NCI-H510A (cell line): ENCODE measurements around the gene RILPL2.
"Not testable (repeated sequence)": the region's sequence is repeated elsewhere in the genome, so short reads cannot be mapped to it uniquely, and the experiment has no call there.

Experiments used
- DNase-seq: peaks from one replicate; lab custom pipeline; 2025; lab: John Stamatoyannopoulos, UW

Gene RILPL2

DNA sequence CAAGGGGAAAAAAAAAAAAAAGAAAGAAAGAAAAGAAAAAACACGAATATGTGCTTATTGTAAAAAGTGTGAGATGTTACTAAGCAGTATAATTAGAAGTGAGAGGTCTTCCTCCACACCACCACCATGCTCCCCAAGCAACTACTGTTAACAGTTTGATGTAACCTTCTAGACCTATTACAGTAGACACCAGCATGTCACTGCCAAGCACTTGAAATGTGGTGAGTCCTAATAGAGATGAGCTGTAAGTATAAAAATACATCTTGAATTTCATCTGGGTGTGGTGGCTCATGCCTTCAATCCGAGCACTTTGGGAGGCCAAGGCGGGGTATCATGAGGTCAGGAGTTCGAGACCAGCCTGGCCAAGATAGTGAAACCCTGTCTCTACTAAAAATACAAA is 13.4 kb upstream of the RILPL2 start:
- DNase-seq: no peak

DNA sequence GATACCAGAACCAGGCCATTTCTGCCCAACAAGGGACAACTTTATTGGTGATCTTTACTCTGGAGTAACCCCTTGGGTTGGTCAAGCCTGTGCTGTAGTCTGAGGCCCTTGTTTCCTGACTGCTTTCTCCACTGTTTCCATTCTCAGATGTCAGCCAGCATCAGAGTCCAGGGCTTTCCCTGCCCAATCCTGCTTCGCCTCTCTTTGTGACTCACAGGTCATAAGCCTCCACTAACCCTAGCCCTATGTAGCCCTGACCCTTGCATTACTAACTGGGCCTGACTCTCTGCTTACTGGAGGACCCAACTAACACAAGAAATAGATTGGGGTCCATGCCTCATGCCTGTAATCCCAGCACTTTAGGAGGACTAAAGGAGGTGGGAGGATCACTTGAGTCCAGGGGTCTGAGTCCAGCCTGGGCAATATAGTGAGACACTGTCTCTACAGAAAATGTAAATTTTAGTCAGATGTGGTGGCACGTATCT is 12.8 kb upstream of the RILPL2 start:
- DNase-seq: no peak

DNA sequence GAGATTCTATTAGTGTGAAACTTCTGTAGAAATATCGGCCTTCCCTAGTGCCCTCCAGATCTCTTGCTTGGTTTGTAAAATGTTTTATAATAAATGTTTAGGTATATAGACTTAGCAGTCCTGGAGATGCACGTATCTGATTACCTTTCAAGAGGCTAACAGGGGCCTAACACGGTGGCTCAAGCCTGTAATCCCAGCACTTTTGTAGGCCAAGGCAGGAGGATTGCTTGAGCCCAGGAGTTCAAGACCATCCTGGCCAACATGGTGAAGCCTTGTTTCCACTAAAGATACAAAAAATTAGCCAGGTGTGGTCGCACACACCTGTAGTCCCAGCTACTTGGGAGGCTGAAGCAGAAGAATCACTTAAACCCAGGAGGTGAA is 9.8 kb upstream of the RILPL2 start:
- no peak for DNase-seq

DNA sequence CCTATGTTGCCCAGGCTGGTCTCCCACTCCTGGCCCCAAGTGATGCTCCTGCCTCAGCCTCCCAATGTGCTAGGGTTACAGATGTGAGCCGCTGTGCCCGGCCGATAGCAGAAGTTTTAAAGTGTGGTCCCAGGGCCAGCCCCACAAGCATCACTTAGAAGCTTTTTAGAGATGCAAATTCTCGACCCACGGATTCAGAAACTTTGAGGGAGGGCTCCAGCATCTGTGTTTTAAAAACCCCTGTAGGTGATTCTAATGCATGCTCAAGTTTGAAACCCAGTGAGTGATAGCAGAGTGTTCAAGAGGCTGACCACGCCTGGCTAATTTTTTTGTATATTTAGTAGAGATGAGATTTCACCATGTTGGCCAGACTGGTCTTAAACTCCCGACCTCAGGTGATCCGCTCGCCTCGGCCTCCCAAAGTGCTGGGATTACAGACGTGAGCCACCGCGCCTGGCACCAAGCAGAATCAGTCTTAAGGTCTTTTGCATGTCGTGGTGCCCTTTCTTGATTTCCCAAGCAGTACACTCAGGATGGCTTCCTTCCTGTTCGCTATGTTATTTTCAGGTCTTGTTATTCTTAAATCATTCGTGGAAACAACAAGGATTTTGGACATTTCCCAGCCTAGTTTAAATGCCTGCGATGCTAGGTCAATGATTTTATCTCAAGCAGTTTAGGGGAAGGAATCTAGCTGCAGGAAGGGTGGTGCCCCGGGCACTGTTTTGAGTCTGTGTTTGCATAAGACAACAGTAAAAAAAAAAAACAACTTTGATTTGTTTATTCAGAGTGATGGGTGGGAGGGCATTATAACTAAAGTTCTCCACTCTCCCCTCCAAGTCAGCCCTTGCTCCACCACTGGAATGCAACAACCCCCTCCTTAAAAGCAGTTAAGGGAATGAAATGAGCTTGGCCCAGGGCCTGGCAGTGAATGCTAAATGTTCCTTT is 9.2 kb upstream of the RILPL2 start:
- no peak for DNase-seq

DNA sequence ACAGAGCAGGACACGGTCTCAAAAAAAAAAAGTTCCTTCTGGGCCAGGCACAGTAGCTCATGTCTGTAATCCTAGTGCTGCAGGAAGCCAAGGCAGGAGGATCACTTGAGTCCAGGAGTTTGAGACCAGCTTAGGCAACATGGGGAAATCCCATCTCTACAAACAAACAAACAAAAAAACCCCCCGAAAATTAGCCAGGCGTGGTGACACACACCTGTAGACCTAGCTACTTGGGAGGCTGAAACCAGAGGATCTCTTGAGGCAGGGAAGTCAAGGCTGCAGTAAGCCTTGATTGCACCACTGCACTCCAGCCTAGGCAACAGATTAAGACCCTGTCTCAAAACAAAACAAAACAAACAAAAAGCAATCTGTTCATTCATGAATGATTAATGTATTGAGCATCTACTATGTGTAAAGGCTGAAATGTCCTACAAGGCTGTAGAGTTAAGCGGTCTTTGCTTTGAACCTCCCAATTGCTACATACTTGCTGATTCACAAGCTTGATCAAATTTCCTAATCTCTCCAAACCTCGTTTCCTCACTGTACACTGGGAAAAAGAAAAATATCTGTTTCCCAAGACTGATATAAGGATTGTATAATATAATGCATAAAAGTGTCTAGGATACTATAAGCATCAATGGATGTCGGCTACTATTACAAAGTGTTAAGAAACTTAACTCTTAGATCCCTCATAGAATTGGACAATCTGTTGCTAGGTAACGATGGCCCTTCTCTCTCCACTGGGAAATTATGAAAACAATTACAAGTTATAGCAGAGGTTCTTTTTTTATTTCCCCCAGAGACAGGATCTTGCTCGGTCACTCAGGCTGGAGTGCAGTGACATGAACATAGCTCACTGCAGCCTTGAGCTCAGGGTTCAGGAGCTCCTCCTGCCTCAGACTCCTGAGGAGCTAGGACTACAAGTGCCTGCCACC is 7.9 kb upstream of the RILPL2 start:
- DNase-seq: no peak

DNA sequence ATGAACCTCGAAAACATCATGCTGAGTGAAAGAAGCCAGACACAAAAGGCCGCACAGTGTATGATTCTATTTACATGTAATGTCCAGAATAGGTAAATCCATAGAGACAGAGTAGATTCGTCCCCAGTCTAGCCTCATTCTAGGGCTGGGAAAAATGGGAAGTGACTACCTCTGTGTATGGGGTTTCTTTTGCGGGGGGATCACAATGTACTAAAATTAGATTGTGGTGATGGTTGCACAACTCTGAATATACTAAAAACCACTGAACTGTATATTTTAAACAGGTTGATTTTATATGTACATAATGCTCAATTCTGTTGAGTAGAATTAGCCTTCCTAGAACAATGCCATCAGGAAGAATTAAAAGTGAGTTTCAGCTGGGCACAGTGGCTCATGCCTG is 6.3 kb upstream of the RILPL2 start:
- DNase-seq: no peak

DNA sequence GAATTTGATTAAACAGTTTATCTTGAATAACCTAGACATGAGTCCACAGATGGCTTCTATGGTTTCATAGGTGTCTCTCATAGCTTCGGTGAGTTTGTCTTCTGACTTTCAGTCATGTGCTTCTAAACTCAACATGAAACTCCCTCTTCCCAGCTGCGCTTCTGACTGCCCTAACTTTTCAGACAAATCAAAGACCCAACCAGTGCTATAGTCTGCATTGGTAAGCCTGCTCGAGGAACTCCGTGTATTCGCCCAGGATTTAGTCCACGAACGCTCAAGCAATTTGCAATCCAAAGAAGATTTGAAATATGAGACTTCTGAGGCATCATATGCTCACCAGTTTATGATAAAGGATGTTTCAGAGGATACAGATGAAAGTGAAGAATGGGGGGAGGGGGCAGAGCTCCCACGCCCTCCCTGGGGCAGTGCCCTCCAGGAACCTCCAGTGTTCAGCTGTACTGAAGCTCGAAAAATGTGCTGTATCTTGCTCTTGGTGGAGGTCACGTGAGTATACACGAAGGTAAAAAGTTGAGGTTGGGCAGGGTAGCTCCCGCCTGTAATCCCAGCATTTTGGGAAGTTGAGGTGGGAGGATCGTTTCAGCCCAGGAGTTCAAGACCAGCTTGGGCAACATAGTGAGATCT is 5.2 kb upstream of the RILPL2 start:
- DNase-seq: no peak

DNA sequence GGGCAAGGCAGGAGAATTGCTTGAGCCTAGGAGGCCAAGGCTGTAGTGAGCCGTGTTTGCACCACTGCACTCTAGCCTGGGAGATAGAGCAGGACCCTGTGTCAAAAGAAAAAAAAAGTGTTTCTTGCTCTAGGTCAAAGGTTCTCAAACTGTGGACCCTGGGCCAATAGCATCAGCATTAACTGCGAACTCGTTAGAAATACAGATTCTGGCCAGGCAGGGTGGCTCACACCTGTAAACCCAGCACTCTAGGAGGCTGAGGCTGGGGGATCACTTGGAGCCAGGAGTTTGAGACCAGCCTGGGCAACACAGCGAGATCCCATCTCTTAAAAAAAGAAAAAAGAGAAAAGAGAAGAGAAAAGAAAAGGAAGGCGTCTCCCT is 858 bp downstream of the RILPL2 start:
- no peak for DNase-seq

DNA sequence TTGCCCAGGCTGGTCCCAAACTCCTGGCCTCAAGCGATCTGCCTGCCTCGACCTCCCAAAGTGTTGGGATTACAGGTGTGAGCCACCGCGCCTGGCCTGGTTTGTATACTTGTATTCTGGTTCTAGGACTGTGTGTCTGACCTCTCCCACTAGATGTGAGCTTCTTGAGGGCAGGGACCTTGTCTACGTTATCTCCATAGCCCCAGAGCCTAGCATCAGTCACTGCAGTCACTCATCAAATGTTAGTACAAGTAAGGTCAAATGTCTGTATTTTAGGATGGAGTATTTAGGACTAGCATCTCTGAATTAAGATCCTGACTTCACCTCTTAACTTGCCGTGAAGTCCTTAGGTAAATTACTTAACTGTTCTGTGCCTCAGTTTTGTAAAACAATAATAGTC is 2.9 kb downstream of the RILPL2 start:
- no peak for DNase-seq

DNA sequence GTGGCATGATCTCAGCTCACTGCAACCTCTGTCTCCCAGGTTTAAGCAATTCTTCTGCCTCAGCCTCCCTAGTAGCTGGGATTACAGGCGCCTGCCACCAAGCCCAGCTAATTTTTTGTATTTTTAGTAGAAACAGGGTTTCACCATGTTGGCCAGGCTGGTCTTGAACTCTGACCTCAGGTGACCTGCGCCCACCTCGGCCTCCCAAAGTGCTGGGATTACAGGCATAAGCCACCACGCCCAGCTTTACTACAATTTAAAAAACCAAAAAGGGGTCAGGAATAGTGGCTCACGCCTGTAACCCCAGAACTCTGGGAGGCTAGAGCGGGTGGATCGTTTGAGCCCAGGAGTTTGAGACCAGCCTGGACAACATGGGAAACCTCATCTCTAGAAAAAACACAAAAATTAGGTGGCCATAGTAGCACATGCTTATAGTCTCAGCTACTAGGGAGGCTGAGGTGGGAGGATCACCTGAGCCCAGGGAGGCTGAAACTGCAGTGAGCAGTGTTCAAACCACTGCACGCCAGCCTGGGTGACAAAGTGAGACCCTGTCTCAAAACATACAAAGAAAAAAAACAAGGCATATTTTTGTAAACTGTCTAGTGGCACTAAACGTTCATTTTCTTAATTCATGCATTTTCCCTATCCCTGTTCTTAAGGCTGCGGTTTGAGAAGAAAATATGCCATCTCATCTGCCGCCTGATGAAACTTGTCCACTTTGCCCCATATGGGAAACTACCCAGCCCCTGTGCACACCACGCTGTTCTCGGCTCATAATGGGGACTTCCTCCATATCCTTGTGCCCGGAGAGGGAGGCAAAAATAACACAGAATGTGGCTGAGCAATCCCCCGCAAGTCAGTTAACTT is 4.3 kb downstream of the RILPL2 start:
- not testable (repeated sequence) for DNase-seq

DNA sequence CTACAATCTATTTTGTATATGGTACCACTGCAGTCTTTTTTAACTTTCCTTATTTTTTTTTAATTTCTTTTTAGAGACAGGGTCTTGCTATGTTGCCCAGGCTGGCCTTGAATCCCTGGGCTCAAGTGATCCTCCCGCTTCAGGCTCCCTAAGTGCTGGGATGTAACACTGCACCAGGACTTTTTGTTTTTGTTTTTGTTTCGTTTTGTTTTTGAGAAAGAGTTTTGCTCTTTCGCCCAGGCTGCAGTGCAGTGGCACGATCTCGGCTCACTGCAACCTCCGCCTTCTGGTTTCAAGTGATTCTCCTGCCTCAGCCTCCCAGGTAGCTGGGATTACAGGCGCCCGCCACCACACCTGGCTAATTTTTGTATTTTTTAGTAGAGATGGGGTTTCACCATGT is 7.4 kb downstream of the RILPL2 start:
- DNase-seq: not testable (repeated sequence)

DNA sequence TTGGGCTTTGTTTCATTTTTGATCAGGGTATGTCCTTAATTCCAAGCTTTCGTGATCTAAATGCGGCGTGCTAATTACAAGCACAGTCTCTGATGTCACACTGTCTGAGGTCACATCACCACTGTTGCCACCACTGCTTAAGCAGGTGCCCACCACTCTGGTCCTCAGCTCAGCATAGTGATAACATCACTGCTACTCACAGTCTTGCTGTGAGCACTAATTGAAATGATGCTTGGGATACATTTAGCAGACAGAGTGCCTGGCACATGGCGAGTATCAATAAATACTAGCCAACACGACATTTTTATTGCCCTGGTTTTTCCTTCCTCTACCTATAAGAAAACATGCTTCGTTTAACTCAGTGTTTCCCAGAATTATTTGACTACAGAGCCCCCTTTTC is 7.9 kb downstream of the RILPL2 start:
- no peak for DNase-seq

DNA sequence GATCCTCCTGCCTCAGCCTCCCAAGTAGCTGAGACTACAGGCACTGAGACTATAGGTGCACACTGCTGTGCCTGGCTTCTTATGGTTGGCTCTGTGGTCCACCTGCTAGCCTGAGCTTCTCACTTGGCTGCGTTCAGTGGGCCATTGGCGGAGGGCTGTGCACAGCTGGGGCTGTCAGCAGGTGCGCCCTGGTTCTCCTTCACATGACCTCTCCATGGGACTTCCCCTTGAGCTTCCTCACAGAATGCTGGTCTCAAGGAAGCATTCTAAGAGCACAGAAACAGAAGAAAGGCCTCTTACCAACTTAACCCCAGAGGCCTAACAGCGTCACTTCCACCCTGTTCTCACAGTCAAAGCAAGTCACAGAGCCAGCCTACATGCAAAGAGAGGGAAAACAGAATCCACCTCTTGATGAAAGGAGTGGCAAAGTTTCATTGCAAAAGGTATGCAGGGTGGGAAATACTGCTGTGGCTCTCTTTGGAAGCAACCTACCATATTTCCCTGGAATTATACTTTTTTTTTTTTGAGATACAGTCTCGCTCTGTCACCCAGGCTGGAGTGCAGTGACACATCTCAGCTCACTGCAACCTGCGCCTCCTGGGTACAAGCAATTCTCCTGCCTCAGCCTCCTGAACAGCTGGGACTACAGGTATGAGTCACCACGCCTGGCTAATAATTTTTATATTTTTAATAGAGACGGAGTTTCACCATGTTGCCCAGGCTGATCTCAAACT is 9.3 kb downstream of the RILPL2 start:
- no peak for DNase-seq

DNA sequence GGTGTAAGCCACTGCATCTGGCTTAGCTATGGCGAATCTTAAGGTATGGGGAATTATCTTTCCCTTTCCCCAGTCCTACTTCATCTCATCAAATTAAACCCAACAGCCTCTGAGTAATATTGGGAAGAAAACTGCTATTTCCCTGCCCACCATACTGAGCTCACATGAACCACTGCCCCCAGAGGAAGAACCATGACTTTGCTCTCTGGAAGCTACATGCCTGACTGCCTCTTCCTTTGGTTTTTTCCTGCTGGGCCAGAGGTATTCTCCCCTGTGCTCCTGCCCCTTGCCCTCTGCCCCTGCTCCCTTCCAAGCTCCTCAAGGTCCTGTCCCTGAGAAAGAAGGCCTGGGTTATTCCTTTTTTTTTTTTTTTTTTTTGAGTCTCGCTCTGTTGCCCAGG is 15.2 kb downstream of the RILPL2 start:
- no peak for DNase-seq

DNA sequence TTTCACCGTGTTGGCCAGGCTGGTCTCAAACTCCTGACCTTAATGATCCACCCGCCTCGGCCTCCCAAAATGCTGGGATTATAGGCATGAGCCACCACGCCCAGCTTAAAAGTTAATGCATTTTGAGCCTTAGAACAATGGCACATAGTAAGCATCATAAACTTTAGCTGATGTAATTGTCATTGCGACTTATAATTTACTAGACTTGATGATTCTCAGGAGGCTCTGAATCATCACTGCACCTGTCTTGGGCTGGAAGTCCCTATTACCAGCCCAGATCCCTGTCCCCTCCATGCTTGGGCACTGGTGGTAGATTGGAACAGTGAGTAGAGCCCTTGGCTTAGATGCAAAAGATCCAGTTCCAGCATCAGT is 26.5 kb downstream of the RILPL2 start:
- DNase-seq: no peak

DNA sequence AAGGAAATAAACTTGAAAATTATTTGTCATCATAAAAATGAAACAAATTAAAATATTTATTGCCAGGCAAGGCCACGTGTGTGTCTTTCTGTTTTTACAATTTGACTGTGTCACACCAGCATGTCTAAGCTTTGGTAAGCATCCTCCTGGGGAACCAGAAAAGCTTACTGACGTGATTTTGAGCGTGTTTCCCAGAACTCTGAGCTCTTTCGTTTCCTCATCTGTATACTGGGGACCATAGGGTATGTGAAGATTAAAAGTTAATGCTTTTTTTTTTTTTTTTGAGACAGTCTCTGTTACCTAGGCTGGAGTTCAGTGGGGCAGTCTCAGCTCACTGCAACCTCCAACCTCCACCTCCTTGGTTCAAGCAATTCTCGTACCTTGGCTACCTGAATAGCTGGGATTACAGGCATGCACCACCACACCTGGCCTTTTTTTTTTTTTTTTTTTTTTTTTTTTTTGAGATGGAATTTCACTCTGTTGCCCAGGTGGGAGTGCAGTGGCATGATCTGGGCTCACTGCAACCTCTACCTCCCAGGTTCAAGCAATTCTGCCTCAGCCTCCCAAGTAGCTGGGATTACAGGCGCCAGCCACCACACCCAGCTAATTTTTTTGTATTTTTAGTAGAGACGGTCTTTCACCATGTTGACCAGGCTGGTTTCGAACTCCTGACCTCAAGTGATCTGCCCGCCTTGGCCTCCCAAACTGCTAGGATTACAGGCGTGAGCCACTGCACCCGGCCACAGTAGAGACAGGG is 27.0 kb downstream of the RILPL2 start:
- not testable (repeated sequence) for DNase-seq

DNA sequence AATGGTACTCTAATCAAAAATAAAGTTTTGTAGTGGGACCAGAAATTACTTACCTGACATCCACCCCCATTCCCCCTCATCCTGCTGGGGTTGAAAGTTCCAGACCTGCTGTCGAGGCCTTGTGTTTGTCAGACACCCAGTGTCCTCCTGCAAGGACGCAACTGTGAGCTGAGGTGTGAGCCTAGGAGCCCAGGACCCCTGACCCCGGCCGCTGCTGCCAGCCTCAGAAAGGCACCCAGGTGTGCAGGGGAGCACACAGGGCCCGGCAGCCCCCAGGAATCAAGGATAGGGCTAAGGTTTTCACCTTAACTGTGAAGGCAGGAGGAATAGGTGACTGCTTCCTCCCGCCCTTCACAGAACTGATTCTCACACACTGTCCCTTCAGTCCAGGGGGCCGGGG is 27.9 kb downstream of the RILPL2 start:
- DNase-seq: not testable (repeated sequence)

DNA sequence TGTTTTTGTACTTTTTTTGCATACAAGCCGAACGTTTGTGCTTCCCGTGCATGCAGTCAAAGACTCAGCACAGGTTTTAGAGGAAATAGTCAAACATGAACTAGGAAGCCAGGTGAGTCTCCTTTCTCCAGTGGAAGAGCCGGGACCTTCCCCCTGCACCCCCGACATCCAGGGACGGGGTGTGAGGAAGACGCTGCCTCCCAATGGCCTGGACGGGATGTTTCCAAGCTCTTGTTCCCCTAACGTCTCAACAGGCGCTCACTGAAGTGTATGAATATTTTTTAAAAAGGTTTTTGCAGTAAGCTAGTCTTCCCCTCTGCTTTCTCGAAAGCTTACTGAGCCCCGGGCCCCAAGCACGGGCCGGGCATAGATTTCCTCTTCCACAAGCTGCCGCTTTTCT is 28.6 kb downstream of the RILPL2 start:
- not testable (repeated sequence) for DNase-seq

DNA sequence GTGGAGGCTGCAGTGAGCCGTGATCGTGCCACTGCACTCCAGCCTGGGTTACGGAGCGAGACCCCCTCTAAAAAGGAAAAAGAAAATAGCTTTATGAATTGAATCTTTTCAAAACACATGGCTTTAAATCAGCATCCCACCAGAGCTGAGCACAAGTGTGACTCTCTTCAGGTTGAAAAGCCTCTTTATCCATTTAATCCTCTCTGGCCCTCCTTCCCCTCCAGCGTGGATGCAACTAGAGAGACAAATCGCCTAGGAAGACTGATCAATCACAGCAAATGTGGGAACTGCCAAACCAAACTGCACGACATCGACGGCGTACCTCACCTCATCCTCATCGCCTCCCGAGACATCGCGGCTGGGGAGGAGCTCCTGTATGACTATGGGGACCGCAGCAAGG is 29.2 kb downstream of the RILPL2 start:
- not testable (repeated sequence) for DNase-seq

DNA sequence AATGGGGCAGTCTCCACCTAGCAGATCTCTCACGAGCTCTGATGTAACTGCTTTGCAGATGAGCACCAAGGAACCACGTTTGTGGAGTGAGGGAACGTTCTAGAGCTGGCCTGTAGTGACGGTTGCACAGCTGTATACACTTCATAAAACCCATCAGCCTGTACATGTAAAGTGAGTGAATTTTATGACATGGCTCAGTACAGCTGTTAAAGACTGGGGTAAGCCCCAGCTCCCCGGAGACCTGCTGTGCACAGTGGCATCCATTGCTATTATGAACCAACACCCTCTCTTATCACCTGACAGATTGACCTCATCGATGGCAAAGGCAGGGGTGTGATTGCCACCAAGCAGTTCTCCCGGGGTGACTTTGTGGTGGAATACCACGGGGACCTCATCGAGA is 31.9 kb downstream of the RILPL2 start:
- DNase-seq: no peak
